WTC11 (cell line): ENCODE data around the gene IFT25. TPM values are rescaled to one million over a fixed set of nuclear protein-coding genes. Genes with fewer than 3 reads are reported as not detected.

Experiments used
- ATAC-seq: fragments of 200-7000 bp; cut with Tn5 transposase; 2 replicates; pipeline ENCODE4 v1.10.0; 2021; ENCODE audit warnings: mild to moderate bottlenecking, moderate library complexity
- CTCF ChIA-PET: fragments of 300-600 bp; sonication (Branson Sonifier 250); formaldehyde crosslinking; loops from one replicate; lab custom pipeline; 2021; ENCODE audit warnings: antibody characterized with exemption; lab: Charles Lee
- POLR2A ChIA-PET: fragments of 350-600 bp; sonication (Branson Sonifier 250); formaldehyde crosslinking; loops from one replicate; lab custom pipeline; 2021; ENCODE audit warnings: antibody characterized with exemption; lab: Charles Lee
- DNase-seq: peaks from one replicate; pipeline ENCODE4 v3.0.0; 2021; ENCODE audit warnings: low spot score
- H3K27ac Mint-ChIP-seq: 2 replicates; pipeline ENCODE4 v1.8.0; 2021; ENCODE audit warnings: mixed read lengths
- H3K27me3 Mint-ChIP-seq: 2 replicates; pipeline ENCODE4 v1.8.0; 2021; ENCODE audit warnings: low read depth, mild to moderate bottlenecking, moderate library complexity, mixed read lengths
- H3K36me3 Mint-ChIP-seq: 2 replicates; pipeline ENCODE4 v1.8.0; 2021; ENCODE audit warnings: mixed read lengths
- H3K4me1 Mint-ChIP-seq: 2 replicates; pipeline ENCODE4 v1.8.0; 2022; ENCODE audit warnings: mixed read lengths
- H3K4me3 Mint-ChIP-seq: 2 replicates; pipeline ENCODE4 v1.8.0; 2021; ENCODE audit warnings: mild to moderate bottlenecking, moderate library complexity, mixed read lengths
- H3K9me3 Mint-ChIP-seq: 2 replicates; pipeline ENCODE4 v1.8.0; 2021; ENCODE audit warnings: mixed read lengths
- CTCF ChIP-seq: fragments of 200-600 bp; IDR thresholded peaks from 2 replicates; pipeline ENCODE4 v1.8.0; 2022; ENCODE audit warnings: antibody characterized with exemption
- GTF2I ChIP-seq: fragments of 250-450 bp; sonication (Bioruptor Pico); conservative IDR thresholded peaks from 2 replicates; pipeline ENCODE4 v1.4.0; 2021; ENCODE audit warnings: mild to moderate bottlenecking
- HMGA2 ChIP-seq: fragments of 250-450 bp; sonication (Bioruptor Pico); IDR thresholded peaks from 2 replicates; pipeline ENCODE4 v1.4.0; 2021; ENCODE audit warnings: mild to moderate bottlenecking, moderate library complexity
- HMGXB4 ChIP-seq: sonication (generic); formaldehyde crosslinking; IDR thresholded peaks from 2 replicates; pipeline ENCODE4 v1.8.1; 2023; ENCODE audit warnings: mild to moderate bottlenecking, moderate library complexity, missing genetic modification reagents
- KAT7 ChIP-seq: sonication (generic); formaldehyde crosslinking; IDR thresholded peaks from 2 replicates; pipeline ENCODE4 v1.8.1; 2023; ENCODE audit warnings: missing genetic modification reagents, mild to moderate bottlenecking, borderline replicate concordance
- NR1H2 ChIP-seq: sonication (generic); formaldehyde crosslinking; IDR thresholded peaks from 2 replicates; pipeline ENCODE4 v1.9.0; 2021; ENCODE audit warnings: mild to moderate bottlenecking, moderate library complexity, missing genetic modification reagents
- NR2C2 ChIP-seq: sonication (generic); formaldehyde crosslinking; IDR thresholded peaks from 2 replicates; pipeline ENCODE4 v1.8.0; 2022; ENCODE audit warnings: mild to moderate bottlenecking, missing genetic modification reagents
- TEAD1 ChIP-seq: sonication (generic); formaldehyde crosslinking; IDR thresholded peaks from 2 replicates; pipeline ENCODE4 v1.8.0; 2022; ENCODE audit warnings: mild to moderate bottlenecking, missing genetic modification reagents
- ZNF138 ChIP-seq: sonication (generic); formaldehyde crosslinking; conservative IDR thresholded peaks from 2 replicates; pipeline ENCODE4 v1.8.1; 2022; ENCODE audit warnings: mild to moderate bottlenecking, moderate library complexity, missing genetic modification reagents
- ZNF281 ChIP-seq: sonication (generic); formaldehyde crosslinking; IDR thresholded peaks from 2 replicates; pipeline ENCODE4 v1.8.0; 2023; ENCODE audit warnings: mild to moderate bottlenecking, missing genetic modification reagents
- ZNF425 ChIP-seq: fragments of 250-450 bp; sonication (Bioruptor Pico); conservative IDR thresholded peaks from 2 replicates; pipeline ENCODE4 v1.9.0; 2021; ENCODE audit warnings: mild to moderate bottlenecking
- total RNA-seq: library from RNA; stranded (reverse); gene quantifications from 3 replicates; pipeline ENCODE4 v1.2.3, GENCODE V29; 2021

The IFT25 gene
- total RNA-seq, 1 experiment from 2014 or later: 22.6 TPM

GRCh38 chr1:53959664-53960250, 14.3 kb upstream of the IFT25 start:
- Mint-ChIP-seq H3K4me3 (no peak overlapping the region), H3K9me3 (no peaks in the 10 kb centered on the region), H3K36me3 (peaks cover 36% of the 10 kb centered on the region), H3K4me1 (peaks cover 24% of the 10 kb centered on the region), H3K27me3 (no peaks in the 10 kb centered on the region), H3K27ac (no peak overlapping the region)
- no peak for ATAC-seq
- CTCF ChIA-PET: interaction anchor here (0.7 to 4.1 kb wide), 33 partner anchors 10 to 619 kb away, joined by 3 to 70 read pairs (median 4); partner anchors contain the start of genes IFT25 and LRRC42
- POLR2A ChIA-PET: interaction anchor here (0.7 to 1.5 kb wide), 5 partner anchors 93 to 556 kb away, joined by 3 to 7 read pairs (median 4); no protein-coding TSS in a partner anchor
- no peak for DNase-seq
- TF ChIP-seq HMGA2 (CRISPR knock-in tag): no peak
- TF ChIP-seq HMGXB4: no peak
- no peak for TF ChIP-seq ZNF138
- no peak for TF ChIP-seq ZNF425 (CRISPR knock-in tag)
- TF ChIP-seq GTF2I (CRISPR knock-in tag): no peak
- TF ChIP-seq TEAD1 (CRISPR knock-in tag): no peak
- peak; percentile 38; the same call in 1 of the 2 replicates for TF ChIP-seq CTCF

GRCh38 chr1:53957194-53957818, 11.8 kb upstream of the IFT25 start:
- Mint-ChIP-seq H3K4me3 (no peak overlapping the region), H3K27me3 (no peaks in the 10 kb centered on the region), H3K27ac (peak overlapping the region; percentile 42), H3K9me3 (no peaks in the 10 kb centered on the region), H3K36me3 (peaks cover 43% of the 10 kb centered on the region), H3K4me1 (peaks cover 17% of the 10 kb centered on the region)
- CTCF ChIA-PET: interaction anchor here (0.9 to 4.1 kb wide), 5 partner anchors 7 to 99 kb away, joined by 3 to 70 read pairs (median 21); partner anchors contain the start of genes IFT25 and LRRC42
- TF ChIP-seq TEAD1 (CRISPR knock-in tag) (no peak), ZNF138 (no peak)
- DNase-seq (no peak), ATAC-seq (peak; percentile 72)
- POLR2A ChIA-PET: interaction anchor here (0.5 kb wide), 1 partner anchor 10 kb away, joined by 4 read pairs; no protein-coding TSS in a partner anchor

GRCh38 chr1:53956308-53957168, 11.0 kb upstream of the IFT25 start:
- H3K9me3 Mint-ChIP-seq: no peaks in the 10 kb centered on the region
- DNase-seq (no peak), ATAC-seq (no peak; the same call in 1 of the 2 replicates)
- ChIA-PET CTCF (interaction anchor here (0.7 to 1.8 kb wide), 4 partner anchors 11 to 98 kb away, joined by 3 to 9 read pairs (median 4); partner anchors contain the start of gene IFT25), POLR2A (interaction anchor here (0.5 kb wide), 2 partner anchors 9 to 451 kb away, joined by 4 read pairs; no protein-coding TSS in a partner anchor)
- H3K4me1 Mint-ChIP-seq: peaks cover 20% of the 10 kb centered on the region
- peaks cover 42% of the 10 kb centered on the region for H3K36me3 Mint-ChIP-seq
- no peak for TF ChIP-seq HMGXB4
- TF ChIP-seq KAT7 (CRISPR knock-in tag): no peak
- TF ChIP-seq NR2C2 (CRISPR knock-in tag): no peak
- TF ChIP-seq NR1H2: no peak
- no peak for TF ChIP-seq CTCF
- TF ChIP-seq ZNF281: no peak
- no peaks in the 10 kb centered on the region for H3K27me3 Mint-ChIP-seq
- H3K27ac Mint-ChIP-seq: peak overlapping the region; percentile 82
- no peak overlapping the region for H3K4me3 Mint-ChIP-seq
